ENCODE measurements around the gene NHERF2.

Gene NHERF2

DNA sequence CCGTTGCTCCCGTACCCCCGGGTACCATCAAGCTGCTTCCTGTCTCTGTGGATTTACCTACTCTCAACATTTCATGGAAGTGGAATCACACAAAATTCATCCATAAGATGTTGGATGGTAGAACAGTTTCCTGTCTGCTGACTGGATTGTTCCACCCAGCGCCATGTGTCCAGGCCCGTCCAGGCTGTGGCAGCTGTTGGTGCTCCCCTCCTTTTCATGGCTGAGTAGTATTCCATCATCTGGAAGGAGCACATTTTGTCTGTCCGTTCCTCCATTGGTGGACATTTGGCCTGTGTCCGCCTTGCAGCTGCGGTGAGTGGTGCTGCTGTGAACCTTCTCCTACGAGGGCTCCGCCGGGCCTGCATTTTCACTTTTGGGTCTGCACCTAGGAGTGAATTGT lies 39.4 kb downstream of the NHERF2 start:
- no peak for DNase-seq

DNA sequence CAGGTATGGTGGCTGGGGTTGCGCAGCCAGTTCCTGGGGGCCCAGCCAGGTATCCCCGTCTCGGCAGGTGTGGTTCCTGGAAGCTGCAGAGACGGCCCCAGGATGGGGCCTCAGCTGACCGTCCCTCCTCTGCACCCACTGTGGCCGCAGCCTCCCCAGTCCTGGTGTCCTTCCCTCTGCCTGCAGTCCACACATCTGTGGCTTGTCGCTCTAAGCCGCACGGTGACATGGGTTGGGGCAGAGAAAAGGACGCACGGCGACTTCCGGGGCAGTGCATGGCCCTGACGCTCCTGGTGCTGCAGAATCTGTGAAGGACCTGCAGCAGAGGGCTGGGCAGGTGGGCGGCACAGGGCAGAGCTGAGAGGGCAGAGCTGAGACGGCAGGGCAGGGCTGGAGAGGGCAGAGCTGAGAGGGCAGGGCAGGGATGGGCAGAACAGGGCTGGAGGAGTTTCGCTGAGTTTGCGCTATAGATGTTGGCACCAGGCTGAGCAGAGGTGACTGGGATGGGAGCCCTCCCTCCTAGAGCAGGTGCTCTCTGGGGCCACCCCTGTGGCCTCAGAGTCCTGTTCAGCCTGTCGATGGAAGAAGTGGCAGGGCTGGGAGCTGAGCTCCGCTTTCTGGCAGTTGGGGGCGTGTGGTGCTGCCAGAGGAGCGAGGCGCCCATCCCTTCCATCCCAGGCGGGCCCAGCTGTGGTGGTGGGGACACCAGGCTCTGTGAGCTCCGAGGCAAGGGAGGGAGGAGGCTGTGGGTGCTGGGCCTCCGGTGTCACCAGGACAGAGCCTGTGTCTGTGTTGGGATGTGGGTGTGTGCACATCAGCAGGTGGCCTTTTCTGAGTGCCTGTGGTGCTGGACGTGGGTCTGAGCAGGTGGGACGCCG lies 44.1 kb downstream of the NHERF2 start:
- DNase-seq: no peak

DNA sequence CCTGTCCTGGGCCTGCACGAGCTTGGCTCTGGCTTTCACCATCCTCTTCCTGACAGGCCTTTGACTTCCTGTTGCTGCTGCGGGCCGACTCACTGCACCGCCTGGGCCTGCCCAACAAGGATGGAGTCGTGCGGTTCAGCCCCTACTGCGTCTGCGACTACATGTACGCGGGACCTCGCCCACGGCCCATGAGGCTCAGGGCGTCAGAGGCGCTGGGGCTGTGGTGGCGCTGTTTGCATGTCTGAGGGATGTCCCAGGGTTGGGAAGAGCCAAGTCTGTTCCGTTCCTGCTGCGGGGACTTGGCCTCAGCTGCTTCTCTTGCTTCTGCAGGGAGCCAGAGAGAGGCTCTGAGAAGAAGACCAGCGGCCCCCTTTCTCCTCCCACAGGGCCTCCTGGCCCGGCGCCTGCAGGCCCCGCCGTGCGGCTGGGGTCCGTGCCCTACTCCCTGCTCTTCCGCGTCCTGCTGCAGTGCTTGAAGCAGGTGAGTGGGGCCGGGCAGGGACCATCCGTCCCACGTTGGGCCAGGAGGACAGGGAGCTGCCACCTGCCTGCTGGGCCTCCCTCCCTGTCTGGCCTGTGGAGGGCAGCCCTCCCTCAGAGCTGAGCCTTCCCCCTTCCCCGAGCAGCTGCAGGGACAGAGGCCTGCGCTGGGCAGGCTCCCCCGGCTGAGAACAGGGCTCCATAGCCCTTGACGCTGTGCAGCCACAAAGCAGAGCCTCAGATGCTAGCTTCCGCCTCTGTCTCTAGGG lies 44.9 kb downstream of the NHERF2 start:
- DNase-seq: no peak

DNA sequence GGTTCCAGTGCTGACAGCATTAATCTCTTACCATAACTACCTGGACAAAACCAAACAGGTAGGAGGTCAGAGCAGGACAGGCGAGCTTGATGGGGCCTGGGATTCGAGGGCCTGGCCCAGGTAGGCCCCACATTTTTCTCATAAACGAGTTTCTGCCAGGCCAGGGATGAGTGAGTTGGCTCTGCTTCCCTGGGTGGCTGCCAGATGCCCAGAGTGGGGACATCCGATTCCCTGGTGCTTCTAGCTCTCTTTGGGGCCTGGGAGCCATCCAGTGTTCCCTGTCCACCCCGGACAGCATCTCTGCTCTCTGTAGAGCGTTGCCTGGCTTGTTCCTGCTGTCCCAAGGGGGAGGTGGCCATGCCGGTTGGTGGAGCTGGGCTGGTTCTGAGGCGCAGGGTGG lies 46.2 kb downstream of the NHERF2 start:
- no peak for DNase-seq

DNA sequence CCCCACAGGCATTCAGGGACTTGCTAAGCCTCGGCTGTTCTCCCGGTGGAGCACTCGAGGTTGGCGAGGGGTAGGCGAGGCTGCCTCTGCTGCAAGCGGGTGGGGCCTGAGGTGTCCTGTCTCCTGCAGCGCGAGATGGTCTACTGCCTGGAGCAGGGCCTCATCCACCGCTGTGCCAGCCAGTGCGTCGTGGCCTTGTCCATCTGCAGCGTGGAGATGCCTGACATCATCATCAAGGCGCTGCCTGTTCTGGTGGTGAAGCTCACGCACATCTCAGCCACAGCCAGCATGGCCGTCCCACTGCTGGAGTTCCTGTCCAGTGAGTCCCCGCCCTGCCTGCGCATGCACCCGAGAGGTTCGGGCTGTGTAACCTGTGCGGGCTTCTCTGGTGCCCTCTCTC lies 47.4 kb downstream of the NHERF2 start:
- no peak for DNase-seq

DNA sequence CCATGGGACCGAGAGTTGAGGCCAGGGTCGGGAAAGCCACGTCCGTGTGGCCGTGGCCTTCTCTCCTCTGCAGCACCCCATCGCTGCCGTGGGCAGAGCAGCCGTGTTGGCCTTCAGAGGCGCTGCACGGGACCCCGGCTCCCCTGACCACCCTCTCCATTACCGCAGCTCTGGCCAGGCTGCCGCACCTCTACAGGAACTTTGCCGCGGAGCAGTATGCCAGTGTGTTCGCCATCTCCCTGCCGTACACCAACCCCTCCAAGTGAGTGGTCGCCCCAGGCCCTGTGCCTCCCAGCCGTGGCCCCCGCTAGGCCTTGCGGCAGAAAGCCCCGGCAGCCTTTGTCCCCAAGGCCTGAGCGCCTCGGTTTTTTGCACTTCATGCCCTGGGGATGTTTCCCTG lies 48.9 kb downstream of the NHERF2 start:
- DNase-seq: no peak

DNA sequence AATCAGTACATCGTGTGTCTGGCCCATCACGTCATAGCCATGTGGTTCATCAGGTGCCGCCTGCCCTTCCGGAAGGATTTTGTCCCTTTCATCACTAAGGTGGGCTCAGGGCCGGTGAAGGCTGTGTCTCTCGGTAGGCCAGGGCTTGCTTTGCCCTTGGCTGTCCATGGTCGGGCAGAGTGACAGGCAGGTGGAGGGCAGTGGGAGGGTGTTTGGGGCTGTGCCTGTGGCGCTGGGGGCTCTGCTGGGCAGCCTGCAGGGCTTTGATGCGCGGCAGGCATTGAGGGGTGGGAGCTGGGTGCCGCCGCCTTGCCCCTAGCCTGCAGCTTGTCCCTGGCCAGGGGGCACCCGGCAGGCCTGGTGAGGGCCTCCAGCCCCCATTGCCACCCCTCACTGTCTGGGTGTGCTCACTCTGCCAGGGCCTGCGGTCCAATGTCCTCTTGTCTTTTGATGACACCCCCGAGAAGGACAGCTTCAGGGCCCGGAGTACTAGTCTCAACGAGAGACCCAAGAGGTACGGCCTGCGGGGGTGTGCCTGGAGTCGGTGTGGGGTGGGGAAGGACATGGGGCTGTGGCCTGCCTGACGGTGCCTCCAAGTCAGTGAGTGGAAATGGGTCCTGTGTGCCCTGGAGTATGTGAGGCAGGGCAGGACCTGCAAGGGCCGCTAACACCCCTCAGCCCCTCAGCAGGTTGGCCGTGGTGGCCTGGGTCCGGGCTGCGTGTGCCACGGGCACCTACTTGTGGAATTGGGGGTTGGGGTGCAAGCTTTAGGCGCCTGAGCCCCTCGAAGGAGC lies 49.6 kb downstream of the NHERF2 start:
- no peak for DNase-seq

DNA sequence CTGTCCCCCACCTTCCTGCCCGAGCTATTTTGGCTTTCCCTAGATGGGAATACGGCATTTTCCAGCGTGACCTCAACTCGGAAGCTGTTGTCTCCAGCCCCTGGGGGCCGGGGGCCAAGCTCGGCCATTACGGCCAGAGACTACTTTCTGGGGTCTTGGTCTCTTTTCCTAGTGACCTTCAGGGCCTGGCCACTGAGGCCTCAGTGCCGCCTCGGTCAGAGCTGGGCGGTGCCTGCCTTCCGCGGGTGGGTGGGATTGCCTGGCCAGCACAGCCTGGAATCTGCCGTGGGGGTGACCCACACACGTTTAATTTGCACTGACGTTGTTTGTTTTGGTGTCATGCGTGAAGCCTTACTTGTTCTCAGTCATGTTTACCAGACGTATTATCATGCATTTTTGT lies 50.3 kb downstream of the NHERF2 start:
- DNase-seq: no peak

DNA sequence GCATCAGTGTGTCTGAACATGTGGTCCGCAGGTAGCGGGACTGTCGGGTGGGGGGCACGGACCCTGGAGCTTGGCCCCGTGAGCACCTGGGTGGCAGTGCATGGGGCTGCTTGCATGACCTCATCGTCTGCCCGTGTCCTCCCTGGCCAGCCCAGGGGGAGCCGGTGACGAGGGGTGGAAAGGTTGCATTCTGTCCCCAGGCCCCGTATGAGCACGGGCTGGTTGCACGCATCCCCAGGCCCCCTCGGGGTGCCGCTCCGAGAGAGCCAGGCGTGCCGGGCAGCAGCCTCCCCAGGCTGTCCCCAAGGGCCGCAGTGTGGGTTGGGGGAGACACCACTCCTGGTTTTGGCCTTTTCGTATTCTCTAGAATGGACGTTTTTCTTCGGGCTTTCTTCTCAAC lies 51.0 kb downstream of the NHERF2 start:
- DNase-seq: no peak

DNA sequence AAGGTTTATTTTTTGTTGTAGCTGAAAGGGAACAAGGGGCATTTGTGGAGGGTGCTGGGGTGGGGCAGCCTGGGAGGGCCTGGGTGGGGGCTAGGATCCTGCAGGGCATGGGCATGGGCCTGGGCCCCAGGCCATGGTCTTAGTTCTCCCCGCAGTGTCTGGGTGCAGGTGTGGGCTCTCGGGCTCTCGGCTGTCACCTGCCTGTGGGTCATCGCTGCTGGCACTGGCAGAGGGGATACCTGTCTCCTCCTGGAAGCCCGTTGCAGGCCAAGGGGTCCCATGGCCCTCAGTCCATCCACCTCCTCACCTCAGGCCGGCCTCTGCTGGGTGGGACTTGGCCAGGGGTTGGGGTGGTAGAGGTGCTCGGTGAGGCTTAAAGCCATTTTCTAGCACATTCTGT lies 51.4 kb downstream of the NHERF2 start:
- no peak for DNase-seq

DNA sequence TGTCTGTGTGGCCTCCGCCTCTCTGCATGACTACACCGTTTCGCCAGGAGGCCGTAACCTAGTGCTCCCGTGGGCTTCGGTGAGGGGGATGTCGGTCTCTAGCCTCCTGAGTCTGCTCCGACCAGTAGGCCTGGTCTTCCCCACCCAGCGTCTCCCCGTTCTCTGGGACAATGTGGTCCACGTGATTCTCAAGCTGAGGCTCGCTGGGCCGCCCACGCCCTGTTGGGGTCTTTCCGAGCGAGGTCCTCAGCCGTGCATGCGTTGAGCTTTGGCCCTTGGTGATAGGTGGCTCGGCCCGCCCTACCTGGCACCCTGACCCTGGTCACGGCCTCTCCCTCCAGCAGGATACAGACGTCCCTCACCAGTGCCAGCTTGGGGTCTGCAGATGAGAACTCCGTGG lies 52.0 kb downstream of the NHERF2 start:
- DNase-seq: no peak

DNA sequence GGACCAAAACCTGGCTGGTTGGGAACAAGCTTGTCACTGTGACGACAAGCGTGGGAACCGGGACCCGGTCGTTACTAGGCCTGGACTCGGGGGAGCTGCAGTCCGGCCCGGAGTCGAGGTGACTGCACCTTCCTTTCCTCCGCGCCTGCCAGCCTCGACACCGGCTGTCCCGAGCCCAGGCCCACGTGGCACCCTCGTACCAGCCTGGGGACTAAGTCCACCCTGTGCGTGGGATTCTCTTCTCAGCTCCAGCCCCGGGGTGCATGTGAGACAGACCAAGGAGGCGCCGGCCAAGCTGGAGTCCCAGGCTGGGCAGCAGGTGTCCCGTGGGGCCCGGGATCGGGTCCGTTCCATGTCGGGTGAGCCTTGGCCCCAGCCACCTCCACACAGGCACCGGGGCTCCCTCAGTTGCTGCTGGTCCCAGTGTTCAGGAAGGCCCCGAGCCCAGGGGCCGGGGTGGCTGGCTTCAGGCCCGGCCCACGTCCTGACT lies 52.7 kb downstream of the NHERF2 start:
- DNase-seq: no peak

DNA sequence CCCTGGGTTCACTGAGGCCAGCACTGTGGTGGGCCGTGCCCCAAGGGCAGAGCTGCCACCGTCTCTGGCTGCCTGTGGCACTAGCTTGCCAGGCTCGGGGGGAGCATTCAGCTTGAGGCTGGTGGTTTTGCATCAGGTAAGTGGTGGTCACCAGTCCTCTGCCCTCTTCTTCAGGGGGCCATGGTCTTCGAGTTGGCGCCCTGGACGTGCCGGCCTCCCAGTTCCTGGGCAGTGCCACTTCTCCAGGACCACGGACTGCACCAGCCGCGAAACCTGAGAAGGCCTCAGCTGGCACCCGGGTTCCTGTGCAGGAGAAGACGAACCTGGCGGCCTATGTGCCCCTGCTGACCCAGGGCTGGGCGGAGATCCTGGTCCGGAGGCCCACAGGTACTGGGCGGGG lies 53.3 kb downstream of the NHERF2 start:
- DNase-seq: no peak

DNA sequence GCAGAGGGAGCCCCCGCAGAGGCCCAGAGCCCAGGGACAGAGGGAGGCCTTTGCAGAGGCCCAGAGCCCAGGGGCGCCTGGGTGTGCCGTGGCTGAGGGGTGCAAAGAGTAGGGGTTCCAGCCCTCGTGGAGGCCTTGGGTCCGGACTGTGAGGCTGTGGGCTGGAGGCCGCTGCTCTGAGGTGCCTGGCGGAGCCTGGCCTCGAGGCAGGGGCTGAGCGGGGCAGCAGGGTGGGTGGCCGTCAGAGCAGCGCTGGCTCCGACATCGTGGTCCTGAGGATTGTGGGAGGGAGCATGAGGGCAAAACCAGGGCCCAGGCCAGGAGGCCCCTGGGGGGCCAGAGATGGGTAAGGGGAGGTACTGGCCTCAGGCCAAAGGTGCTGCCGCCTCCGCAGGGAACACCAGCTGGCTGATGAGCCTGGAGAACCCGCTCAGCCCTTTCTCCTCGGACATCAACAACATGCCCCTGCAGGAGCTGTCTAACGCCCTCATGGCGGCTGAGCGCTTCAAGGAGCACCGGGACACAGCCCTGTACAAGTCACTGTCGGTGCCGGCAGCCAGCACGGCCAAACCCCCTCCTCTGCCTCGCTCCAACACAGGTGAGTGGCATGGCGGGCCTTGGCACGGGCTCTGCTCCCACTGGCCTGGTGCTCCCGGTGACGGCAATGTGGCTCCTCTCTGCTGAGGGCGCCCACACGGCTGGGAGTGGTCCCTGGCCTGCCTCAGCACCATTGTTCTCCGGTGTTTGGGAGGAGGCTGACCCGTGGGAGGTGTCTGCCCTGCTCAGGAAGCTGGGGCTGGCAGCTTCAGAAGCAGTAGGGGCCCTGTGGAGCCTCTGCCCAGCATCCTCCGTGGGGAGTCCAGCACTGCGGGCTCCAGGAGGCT lies 54.7 kb downstream of the NHERF2 start:
- DNase-seq: no peak

DNA sequence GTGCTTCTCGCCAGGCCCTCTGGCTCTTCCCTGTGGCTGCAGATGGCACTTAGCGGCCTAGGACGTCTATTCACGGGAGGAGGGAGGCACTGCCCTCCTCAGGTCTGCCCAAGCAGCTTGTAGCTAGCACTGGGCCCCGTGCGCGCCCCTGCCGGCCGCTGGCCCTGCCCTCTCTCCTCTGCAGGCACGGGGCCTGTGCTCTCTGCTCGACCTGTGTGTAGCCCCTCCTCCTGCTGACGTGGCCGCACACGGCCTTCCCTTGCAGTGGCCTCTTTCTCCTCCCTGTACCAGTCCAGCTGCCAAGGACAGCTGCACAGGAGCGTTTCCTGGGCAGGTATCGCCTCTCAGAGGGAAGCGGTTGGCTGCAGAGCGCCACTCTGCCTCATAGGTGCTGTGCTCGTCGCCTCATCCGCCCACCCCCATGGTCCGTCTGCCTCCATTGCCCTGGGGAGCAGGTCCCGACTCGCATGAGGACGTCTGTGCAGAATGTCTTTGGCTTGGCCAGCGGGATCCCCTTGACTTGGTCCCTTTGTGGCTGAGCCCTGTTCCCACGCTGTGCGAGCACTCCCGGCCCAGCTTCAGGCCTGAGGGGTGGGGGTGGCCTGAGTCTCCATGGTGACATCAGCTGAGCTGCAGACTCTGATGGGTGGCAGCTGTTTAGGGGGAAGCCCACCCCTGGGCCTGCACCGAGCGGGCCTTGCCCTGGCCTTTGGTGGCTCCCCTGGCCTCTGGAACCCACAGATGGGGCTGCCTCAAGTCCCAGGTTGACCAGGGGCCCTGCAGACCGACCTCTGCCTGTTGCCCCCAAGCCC lies 55.7 kb downstream of the NHERF2 start:
- no peak for DNase-seq

DNA sequence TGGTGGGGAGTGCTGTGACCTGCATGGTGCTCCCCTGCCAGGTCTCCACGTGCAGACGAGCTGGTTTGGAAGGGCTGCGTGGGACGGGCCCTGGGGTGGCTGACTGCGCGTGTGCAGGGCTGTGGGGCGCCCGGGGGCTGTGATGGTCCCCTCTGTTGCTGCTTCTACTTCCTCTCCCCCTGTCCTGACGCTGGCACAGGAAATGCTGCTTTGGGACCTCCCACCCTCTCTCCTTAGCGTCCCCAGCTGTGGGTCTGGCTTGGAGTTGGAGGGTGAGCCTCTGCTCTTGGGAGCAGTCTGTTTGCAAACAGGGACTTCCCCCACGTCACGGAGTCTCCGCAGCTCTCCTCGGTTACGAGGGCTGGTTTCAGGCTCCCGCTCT lies 56.3 kb downstream of the NHERF2 start:
- DNase-seq: no peak

DNA sequence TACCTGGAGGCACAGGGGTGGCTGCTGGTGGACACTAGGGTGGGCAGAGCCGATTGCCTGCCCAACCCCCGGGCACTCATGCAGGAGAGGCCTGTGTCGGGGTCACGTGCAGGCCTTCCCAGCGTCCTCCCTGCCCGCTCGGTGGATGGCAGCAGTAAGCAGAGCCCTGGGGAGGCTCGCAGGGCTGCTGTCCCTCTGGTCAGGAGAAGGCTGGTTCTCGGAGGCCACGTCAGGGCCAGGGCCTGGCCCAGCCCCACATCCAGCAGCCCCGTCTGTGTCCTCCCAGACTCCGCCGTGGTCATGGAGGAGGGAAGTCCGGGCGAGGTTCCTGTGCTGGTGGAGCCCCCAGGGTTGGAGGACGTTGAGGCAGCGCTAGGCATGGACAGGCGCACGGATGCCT lies 56.7 kb downstream of the NHERF2 start:
- DNase-seq: no peak

DNA sequence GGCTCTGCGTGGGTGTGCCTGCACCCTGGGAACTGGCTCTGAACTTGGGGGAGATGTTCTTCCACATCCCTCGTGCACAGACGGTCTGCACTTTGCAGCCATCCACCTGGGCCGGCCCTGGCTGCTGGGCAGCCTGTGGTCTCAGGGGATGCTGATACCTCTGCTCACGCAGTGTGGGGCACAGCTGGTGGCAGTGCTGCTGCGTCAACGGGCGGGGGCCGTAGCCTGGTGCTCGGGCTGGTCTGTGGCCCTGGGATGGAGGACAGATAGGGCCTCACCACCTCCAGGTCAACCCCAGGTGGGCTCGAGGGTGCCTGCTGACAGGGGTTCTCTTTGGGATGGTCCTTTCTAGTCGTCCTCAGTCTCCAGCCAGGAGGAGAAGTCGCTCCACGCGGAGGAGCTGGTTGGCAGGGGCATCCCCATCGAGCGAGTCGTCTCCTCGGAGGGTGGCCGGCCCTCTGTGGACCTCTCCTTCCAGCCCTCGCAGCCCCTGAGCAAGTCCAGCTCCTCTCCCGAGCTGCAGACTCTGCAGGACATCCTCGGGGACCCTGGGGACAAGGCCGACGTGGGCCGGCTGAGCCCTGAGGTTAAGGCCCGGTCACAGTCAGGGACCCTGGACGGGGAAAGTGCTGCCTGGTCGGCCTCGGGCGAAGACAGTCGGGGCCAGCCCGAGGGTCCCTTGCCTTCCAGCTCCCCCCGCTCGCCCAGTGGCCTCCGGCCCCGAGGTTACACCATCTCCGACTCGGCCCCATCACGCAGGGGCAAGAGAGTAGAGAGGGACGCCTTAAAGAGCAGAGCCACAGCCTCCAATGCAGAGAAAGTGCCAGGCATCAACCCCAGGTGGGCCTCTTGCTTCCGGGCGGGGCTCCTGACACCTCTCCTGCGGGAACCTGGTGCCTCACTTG lies 57.4 kb downstream of the NHERF2 start:
- no peak for DNase-seq

DNA sequence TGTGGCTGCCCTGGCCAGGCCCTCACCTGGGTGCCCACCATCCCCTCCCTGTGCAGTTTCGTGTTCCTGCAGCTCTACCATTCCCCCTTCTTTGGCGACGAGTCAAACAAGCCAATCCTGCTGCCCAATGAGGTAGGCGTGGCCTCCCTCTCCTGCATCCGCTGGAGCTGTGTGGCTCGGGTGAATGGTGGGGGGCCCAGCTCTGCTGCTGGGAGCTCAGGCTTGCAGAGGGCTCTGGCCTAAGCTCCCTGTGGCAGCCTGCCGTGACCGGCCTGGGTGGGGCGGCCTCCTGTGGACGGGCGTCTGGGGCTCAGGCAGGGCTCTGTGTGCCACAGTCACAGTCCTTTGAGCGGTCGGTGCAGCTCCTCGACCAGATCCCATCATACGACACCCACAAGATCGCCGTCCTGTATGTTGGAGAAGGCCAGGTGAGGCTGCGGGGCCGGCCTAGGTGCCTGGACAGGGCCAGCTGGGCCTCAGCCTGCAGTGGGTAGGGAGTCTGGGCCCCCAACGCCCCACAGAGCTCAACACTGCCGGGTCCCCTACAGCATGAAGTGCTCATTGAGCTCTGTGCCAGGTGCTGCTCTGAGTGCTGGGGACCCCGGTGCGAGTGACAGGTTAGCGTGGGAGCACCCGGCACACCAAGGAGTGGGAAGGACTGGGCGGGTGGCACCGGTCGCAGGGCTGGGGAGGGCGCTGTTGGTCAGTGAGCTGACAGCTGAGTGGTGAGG lies 58.4 kb downstream of the NHERF2 start:
- no peak for DNase-seq

DNA sequence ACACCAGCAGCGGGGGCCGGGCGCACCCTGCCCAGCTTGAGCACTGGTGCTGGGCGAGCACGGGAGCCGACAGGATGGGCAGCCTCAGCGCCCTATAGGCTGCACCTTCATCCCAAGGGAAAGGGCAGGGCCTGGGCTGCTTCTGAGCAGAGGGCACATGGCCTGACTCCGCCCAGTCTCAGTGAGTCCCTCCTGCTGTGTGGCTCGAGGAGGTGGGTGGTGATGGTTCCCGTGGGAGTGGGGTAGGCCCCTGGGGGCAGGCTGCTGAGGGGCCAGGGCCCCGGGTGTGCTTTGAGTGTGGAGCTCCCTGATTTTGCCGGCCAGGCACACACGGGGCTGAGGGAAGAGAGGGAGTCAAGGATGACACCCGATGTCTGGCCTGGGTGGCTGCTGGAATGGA lies 59.0 kb downstream of the NHERF2 start:
- no peak for DNase-seq
